Measurements from ENCODE around the gene BRIP1. TPM values are rescaled to one million over a fixed set of nuclear protein-coding genes. Genes with fewer than 3 reads are reported as not detected.

The BRIP1 gene
- total RNA-seq, 1 donor from 2014 or later: 18.9 TPM

DNA sequence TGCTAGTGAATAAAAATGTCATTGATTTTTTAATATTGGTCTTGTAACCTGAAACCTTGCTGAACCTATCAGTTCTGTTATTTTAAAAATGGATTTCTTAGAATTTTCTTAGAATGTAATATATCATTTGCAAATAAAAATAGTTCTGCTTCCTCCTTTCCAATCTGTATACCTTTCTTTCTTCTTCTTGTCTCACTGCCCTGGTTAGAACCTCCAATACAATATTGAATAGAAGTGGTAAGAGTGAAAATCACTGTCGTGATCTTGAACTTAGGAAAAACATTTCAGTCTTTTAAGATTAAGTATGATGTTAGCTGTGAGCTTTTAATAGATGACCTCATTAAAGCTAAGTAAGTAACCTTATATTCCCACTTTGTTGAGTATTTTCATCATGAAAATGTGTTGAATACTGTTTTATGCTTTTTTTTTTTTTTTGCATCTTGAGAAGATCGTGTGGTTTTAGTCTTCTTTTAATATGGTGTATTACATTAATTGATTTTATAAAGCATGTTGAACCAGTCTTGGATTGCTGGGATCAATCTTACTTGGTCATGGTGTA, 167.5 kb downstream of the BRIP1 start:
- Mint-ChIP-seq H3K36me3 (peaks cover 24% of the 10 kb centered on the region), H3K9me3 (peaks cover 5% of the 10 kb centered on the region), H3K27me3 (no peaks in the 10 kb centered on the region), H3K27ac (no peak overlapping the region), H3K4me3 (no peak overlapping the region), H3K4me1 (ENCODE audit: unreplicated experiment) (no peaks in the 10 kb centered on the region)
- no peak for DNase-seq (ENCODE audit: extremely low spot score, unreplicated experiment)
- TF ChIP-seq, protein P1, sequence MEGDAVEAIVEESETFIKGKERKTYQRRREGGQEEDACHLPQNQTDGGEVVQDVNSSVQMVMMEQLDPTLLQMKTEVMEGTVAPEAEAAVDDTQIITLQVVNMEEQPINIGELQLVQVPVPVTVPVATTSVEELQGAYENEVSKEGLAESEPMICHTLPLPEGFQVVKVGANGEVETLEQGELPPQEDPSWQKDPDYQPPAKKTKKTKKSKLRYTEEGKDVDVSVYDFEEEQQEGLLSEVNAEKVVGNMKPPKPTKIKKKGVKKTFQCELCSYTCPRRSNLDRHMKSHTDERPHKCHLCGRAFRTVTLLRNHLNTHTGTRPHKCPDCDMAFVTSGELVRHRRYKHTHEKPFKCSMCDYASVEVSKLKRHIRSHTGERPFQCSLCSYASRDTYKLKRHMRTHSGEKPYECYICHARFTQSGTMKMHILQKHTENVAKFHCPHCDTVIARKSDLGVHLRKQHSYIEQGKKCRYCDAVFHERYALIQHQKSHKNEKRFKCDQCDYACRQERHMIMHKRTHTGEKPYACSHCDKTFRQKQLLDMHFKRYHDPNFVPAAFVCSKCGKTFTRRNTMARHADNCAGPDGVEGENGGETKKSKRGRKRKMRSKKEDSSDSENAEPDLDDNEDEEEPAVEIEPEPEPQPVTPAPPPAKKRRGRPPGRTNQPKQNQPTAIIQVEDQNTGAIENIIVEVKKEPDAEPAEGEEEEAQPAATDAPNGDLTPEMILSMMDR (conservative IDR thresholded peaks at IDR 0.05): no peak

DNA sequence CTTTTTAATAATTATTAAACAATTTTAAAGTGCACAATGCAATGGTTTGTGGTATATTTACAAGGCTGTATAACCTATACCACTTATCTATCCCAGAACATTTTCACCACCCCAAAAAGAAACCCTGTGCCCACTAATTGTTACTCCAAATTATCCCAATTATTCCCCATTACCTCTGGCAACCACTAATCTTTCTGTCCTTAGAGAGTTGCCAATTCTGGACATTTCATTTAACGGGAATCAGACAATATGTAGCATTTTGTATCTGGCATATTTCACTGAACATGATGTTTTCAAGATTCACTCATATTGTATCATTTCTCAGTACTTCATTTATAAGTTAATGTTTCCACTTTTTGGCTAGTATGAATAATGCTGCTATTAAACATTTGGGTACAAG, 169.2 kb downstream of the BRIP1 start:
- Mint-ChIP-seq H3K4me1 (ENCODE audit: unreplicated experiment) (no peaks in the 10 kb centered on the region), H3K27ac (no peak overlapping the region), H3K27me3 (no peaks in the 10 kb centered on the region), H3K9me3 (peaks cover 2% of the 10 kb centered on the region), H3K36me3 (peaks cover 29% of the 10 kb centered on the region), H3K4me3 (no peak overlapping the region)
- no peak for DNase-seq (ENCODE audit: extremely low spot score, unreplicated experiment)
- TF ChIP-seq, protein P1 (conservative IDR thresholded peaks at IDR 0.05): no peak

DNA sequence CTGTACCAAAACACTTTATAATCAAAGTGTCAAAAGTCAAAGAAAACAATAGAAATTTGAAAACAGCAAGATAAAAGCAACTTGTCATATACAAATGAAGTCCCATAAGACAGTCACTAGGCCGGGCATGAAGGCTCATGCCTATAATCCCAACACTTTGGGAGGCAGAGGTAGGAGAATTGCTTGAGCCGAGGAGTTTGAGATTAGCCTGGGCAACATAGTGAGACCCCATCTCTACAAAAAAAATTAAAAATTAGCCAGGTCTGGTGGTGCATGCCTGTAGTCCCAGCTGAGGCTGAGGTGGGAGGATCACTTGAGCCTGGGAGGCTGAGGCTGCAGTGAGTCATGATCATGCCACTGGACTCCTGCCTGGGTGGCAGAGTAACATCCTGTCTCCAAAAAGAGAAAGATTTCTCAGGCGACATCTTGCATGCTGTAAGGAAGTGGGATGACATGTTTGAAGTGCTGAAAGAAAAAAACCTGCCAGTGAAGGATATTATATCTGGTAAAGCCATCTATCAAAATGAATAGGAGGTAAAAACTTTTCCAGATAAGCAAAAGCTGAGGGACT, 173.6 kb downstream of the BRIP1 start:
- no peak for DNase-seq (ENCODE audit: extremely low spot score, unreplicated experiment)
- TF ChIP-seq, protein P1 (conservative IDR thresholded peaks at IDR 0.05): no peak
- H3K27ac Mint-ChIP-seq: no peak overlapping the region
- H3K36me3 Mint-ChIP-seq: peaks cover 13% of the 10 kb centered on the region
- H3K4me3 Mint-ChIP-seq: no peak overlapping the region
- no peaks in the 10 kb centered on the region for H3K27me3 Mint-ChIP-seq
- H3K4me1 Mint-ChIP-seq (ENCODE audit: unreplicated experiment): no peaks in the 10 kb centered on the region
- H3K9me3 Mint-ChIP-seq: no peaks in the 10 kb centered on the region

DNA sequence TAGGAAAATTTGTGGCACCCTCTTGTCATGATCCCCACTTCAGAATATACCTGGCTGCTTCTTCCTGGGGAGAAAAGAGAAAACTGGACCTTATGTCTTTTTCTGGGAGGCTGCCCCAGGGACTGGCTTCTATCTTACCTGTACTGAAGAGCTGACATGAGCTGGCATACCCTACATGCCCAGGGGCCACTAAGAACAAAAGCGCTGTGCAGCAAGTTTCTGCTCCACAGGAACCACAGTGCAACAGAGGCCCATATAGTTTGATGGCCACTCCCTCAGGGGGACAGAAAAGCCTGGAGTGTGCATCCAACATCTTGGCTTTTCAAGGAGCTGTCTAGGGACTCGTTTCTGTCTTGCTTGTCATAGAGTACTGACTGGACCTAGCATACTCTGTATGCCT, 175.6 kb downstream of the BRIP1 start:
- Mint-ChIP-seq H3K4me1 (ENCODE audit: unreplicated experiment) (no peaks in the 10 kb centered on the region), H3K27me3 (no peaks in the 10 kb centered on the region), H3K4me3 (no peak overlapping the region), H3K36me3 (peaks cover 17% of the 10 kb centered on the region), H3K27ac (no peak overlapping the region), H3K9me3 (no peaks in the 10 kb centered on the region)
- no peak for DNase-seq (ENCODE audit: extremely low spot score, unreplicated experiment)
- TF ChIP-seq, protein P1 (conservative IDR thresholded peaks at IDR 0.05): no peak

DNA sequence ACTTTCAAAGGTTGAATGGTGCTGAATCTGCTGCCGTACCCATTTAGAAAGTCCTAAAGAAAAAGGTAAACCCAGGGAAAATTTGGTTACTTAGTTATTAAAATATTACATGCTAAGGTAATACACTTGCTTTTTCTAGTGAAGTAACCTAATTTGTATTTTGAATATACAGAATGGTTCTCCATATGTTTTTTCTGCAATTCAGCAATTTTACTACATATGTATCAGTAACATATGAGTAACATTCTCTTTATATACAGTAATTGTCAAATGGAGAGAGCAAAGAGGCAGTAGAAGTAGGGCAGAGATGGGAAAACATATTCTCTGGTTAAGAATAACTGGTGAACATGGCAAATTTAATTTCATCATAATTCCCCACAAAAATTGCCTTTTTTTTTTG, 177.2 kb downstream of the BRIP1 start:
- no peak for DNase-seq (ENCODE audit: extremely low spot score, unreplicated experiment)
- Mint-ChIP-seq H3K4me1 (ENCODE audit: unreplicated experiment) (no peaks in the 10 kb centered on the region), H3K36me3 (peaks cover 10% of the 10 kb centered on the region), H3K9me3 (no peaks in the 10 kb centered on the region), H3K27ac (no peak overlapping the region), H3K4me3 (no peak overlapping the region), H3K27me3 (no peaks in the 10 kb centered on the region)
- TF ChIP-seq, protein P1 (conservative IDR thresholded peaks at IDR 0.05): no peak
